HepG2 (cell line): ENCODE measurements around the gene ACSBG1. TPM values are rescaled to one million over a fixed set of nuclear protein-coding genes. Genes with fewer than 3 reads are reported as not detected.

Experiments used
- CBFB ChIP-seq: sonication (generic); formaldehyde crosslinking; IDR thresholded peaks from 2 replicates; pipeline ENCODE4 v1.4.0; 2020; ENCODE audit warnings: missing genetic modification reagents
- ETS1 ChIP-seq: sonication (generic); formaldehyde crosslinking; IDR thresholded peaks from 2 replicates; pipeline ENCODE4 v1.4.0; 2020; ENCODE audit warnings: missing genetic modification reagents
- GLI4 ChIP-seq: sonication (generic); formaldehyde crosslinking; IDR thresholded peaks from 2 replicates; pipeline ENCODE4 v1.5.1; 2020; ENCODE audit warnings: missing genetic modification reagents, mild to moderate bottlenecking, moderate library complexity, borderline replicate concordance
- HIVEP1 ChIP-seq: sonication (generic); formaldehyde crosslinking; IDR thresholded peaks from 2 replicates; pipeline ENCODE4 v1.4.0; 2020; ENCODE audit warnings: mild to moderate bottlenecking, missing genetic modification reagents
- KMT2B ChIP-seq: IDR thresholded peaks from 2 replicates; pipeline ENCODE4 v1.6.1; 2016; ENCODE audit warnings: missing genetic modification reagents, missing compliant biosample characterization
- MTERF4 ChIP-seq: sonication (generic); formaldehyde crosslinking; IDR thresholded peaks from 2 replicates; pipeline ENCODE4 v1.8.0; 2023; ENCODE audit warnings: mild to moderate bottlenecking, missing genetic modification reagents
- MXI1 ChIP-seq: IDR thresholded peaks from 3 replicates; pipeline ENCODE4 v1.6.1; 2012; ENCODE audit warnings: low read depth, low read length, inconsistent platforms, borderline replicate concordance
- PHB2 ChIP-seq: fragments of 450-650 bp; IDR thresholded peaks from 2 replicates; pipeline ENCODE4 v1.6.1; 2018; ENCODE audit not compliant: partially characterized antibody
- PLRG1 ChIP-seq: fragments of 450-650 bp; conservative IDR thresholded peaks from 2 replicates; pipeline ENCODE4 v1.6.1; 2016
- SETDB1 ChIP-seq: sonication (generic); formaldehyde crosslinking; IDR thresholded peaks from 2 replicates; pipeline ENCODE4 v1.5.1; 2020; ENCODE audit warnings: missing genetic modification reagents, mild to moderate bottlenecking, borderline replicate concordance
- ZBTB25 ChIP-seq: IDR thresholded peaks from 2 replicates; pipeline ENCODE4 v1.6.1; 2018; ENCODE audit warnings: missing genetic modification reagents
- ZMAT5 ChIP-seq: sonication (generic); formaldehyde crosslinking; IDR thresholded peaks from 2 replicates; pipeline ENCODE4 v1.5.0; 2020; ENCODE audit warnings: mild to moderate bottlenecking, low read depth, missing genetic modification reagents, borderline replicate concordance
- ZMYM2 ChIP-seq: sonication (generic); formaldehyde crosslinking; IDR thresholded peaks from 2 replicates; pipeline ENCODE4 v1.8.0; 2022; ENCODE audit warnings: mild to moderate bottlenecking, missing genetic modification reagents
- ZNF337 ChIP-seq: sonication (generic); formaldehyde crosslinking; IDR thresholded peaks from 2 replicates; pipeline ENCODE4 v1.5.1; 2020; ENCODE audit warnings: missing genetic modification reagents, low read depth, mild to moderate bottlenecking, borderline replicate concordance
- ZNF343 ChIP-seq: sonication (generic); formaldehyde crosslinking; IDR thresholded peaks from 2 replicates; pipeline ENCODE4 v1.4.0; 2020; ENCODE audit warnings: mild to moderate bottlenecking, missing genetic modification reagents
- ZNF572 ChIP-seq: sonication (generic); formaldehyde crosslinking; IDR thresholded peaks from 2 replicates; pipeline ENCODE4 v1.5.1; 2020; ENCODE audit warnings: mild to moderate bottlenecking, missing genetic modification reagents
- ZNF678 ChIP-seq: sonication (generic); formaldehyde crosslinking; IDR thresholded peaks from 2 replicates; pipeline ENCODE4 v1.4.0; 2020; ENCODE audit warnings: mild to moderate bottlenecking, missing genetic modification reagents
- ZNF776 ChIP-seq: sonication (generic); formaldehyde crosslinking; IDR thresholded peaks from 2 replicates; pipeline ENCODE4 v1.4.0; 2020; ENCODE audit warnings: mild to moderate bottlenecking, missing genetic modification reagents
- polyA plus RNA-seq, 8 experiments: library from polyadenylated mRNA; depleted of rRNA in 3 of 8; stranded (reverse) in 7 of 8; unstranded in 1 of 8; fragments of >200 nt; fragmentation: Illumina TruSeq in 4 of 8; extraction: Trizol in 4 of 8; gene quantifications; 2 replicates each; pipeline versions ENCODE4 v1.2.1 to v1.2.3, GENCODE V29; 2011 to 2016; ENCODE audit warnings: low read depth in 4 of 8, missing spikeins in 1 of 8, mixed read lengths in 1 of 8; ENCODE audit not compliant: insufficient read depth in 1 of 8
- total RNA-seq, 5 experiments: library from RNA; depleted of rRNA; stranded (reverse); fragments of >200 nt; fragmentation: Illumina TruSeq; extraction: Trizol; gene quantifications; 2 replicates each; pipeline ENCODE4 v1.2.3, GENCODE V29; 2016; ENCODE audit warnings: low read depth in 1 of 5
- TF ChIP-seq, protein P1 (sequence below): sonication (generic); formaldehyde crosslinking; IDR thresholded peaks from 2 replicates; pipeline ENCODE4 v1.4.0; 2020; ENCODE audit warnings: missing genetic modification reagents, mild to moderate bottlenecking, borderline replicate concordance
- TF ChIP-seq, protein P2 (sequence below): sonication (generic); formaldehyde crosslinking; IDR thresholded peaks from 2 replicates; pipeline ENCODE4 v1.5.1; 2020; ENCODE audit warnings: missing genetic modification reagents, mild to moderate bottlenecking, borderline replicate concordance
- TF ChIP-seq, protein P3 (sequence below): IDR thresholded peaks from 2 replicates; pipeline ENCODE4 v1.6.1; 2016; ENCODE audit warnings: missing genetic modification reagents, missing compliant biosample characterization

ACSBG1 gene
- total and polyA plus RNA-seq, 2 of the 13 experiments (the other 11 are each of a cell fraction or from before 2014, with no cell fraction given): 0.35 to 0.81 TPM

DNA sequence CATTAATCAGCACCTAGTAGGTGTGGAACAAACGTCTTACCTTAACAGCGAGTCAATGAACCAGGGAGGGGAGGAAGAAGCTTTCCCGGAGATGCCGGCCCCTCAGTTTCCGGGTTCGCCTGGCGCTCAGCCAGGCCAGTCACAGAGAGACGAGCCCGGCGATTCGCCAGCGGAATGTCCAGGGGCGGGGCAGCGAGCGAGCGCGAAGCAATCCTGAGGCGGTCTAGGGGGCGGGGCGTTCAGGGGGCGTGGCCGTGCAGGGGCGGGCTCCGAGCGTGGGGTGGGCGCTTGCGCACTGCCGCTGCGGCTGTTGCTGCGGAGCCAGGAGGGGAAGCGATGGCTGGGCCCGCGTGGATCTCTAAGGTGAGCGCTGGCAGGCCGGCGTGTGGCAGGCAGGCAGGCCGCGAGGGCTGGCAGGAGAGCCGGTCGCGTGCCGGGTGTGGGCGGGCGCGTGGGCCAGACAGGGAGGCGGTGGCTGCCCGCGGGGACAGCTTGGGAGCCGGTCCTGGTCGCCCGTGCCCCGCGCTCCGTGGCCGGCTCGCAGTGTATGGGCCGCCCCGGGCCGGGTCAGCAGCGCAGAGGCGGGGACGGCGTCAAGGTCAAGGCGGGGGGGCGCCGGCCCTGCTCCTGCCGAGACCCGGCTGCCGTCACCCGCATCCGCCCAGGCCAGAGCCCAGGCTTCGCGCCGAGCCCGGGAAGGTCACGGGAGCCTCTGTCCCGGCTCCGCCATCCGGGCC, 85.1 kb downstream of the ACSBG1 start, which contains the start of gene IDH3A (continued):
- TF ChIP-seq ZMAT5 (CRISPR knock-in tag): no peak
- TF ChIP-seq MXI1: peak; percentile 63; the same call in 1 of the 3 replicates
- TF ChIP-seq, protein P1, sequence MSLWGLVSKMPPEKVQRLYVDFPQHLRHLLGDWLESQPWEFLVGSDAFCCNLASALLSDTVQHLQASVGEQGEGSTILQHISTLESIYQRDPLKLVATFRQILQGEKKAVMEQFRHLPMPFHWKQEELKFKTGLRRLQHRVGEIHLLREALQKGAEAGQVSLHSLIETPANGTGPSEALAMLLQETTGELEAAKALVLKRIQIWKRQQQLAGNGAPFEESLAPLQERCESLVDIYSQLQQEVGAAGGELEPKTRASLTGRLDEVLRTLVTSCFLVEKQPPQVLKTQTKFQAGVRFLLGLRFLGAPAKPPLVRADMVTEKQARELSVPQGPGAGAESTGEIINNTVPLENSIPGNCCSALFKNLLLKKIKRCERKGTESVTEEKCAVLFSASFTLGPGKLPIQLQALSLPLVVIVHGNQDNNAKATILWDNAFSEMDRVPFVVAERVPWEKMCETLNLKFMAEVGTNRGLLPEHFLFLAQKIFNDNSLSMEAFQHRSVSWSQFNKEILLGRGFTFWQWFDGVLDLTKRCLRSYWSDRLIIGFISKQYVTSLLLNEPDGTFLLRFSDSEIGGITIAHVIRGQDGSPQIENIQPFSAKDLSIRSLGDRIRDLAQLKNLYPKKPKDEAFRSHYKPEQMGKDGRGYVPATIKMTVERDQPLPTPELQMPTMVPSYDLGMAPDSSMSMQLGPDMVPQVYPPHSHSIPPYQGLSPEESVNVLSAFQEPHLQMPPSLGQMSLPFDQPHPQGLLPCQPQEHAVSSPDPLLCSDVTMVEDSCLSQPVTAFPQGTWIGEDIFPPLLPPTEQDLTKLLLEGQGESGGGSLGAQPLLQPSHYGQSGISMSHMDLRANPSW: no peak
- TF ChIP-seq, protein P2, sequence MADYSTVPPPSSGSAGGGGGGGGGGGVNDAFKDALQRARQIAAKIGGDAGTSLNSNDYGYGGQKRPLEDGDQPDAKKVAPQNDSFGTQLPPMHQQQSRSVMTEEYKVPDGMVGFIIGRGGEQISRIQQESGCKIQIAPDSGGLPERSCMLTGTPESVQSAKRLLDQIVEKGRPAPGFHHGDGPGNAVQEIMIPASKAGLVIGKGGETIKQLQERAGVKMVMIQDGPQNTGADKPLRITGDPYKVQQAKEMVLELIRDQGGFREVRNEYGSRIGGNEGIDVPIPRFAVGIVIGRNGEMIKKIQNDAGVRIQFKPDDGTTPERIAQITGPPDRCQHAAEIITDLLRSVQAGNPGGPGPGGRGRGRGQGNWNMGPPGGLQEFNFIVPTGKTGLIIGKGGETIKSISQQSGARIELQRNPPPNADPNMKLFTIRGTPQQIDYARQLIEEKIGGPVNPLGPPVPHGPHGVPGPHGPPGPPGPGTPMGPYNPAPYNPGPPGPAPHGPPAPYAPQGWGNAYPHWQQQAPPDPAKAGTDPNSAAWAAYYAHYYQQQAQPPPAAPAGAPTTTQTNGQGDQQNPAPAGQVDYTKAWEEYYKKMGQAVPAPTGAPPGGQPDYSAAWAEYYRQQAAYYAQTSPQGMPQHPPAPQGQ (CRISPR knock-in tag): no peak
- no peak for TF ChIP-seq ZNF343
- TF ChIP-seq, protein P3, sequence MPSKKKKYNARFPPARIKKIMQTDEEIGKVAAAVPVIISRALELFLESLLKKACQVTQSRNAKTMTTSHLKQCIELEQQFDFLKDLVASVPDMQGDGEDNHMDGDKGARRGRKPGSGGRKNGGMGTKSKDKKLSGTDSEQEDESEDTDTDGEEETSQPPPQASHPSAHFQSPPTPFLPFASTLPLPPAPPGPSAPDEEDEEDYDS: 0 out of 2 replicates have a peak, but pooled peaks have one; percentile 20
- TF ChIP-seq PHB2: no peak
- TF ChIP-seq ZBTB25 (CRISPR knock-in tag): no peak
- TF ChIP-seq ZNF337 (CRISPR knock-in tag): no peak; the same call in 1 of the 2 replicates
- no peak for TF ChIP-seq ZMYM2 (CRISPR knock-in tag)
- no peak for TF ChIP-seq ETS1
- TF ChIP-seq SETDB1 (CRISPR knock-in tag): no peak
- no peak for TF ChIP-seq PLRG1
- no peak; the same call in 1 of the 2 replicates for TF ChIP-seq CBFB (CRISPR knock-in tag)
- TF ChIP-seq ZNF776 (CRISPR knock-in tag): no peak
- TF ChIP-seq KMT2B (CRISPR knock-in tag): no peak; the same call in 1 of the 2 replicates
- TF ChIP-seq MTERF4 (CRISPR knock-in tag): no peak
- TF ChIP-seq GLI4: no peak
- no peak for TF ChIP-seq HIVEP1 (CRISPR knock-in tag)
- no peak for TF ChIP-seq ZNF572 (CRISPR knock-in tag)
- TF ChIP-seq ZNF678: no peak
